Measurements from ENCODE around the gene IZUMO1. TPM values are rescaled to one million over a fixed set of nuclear protein-coding genes. Genes with fewer than 3 reads are reported as not detected.

IZUMO1 gene
- total and polyA plus RNA-seq, 9 of the 15 experiments (the other 6 are each of a cell fraction or from before 2014, with no cell fraction given), result 0.14 to 2.1 (median 0.73) TPM

- TF ChIP-seq CREB3L1 (IDR thresholded peaks at IDR 0.05; ENCODE audit: borderline replicate concordance, low read depth) (peak; percentile 59; the same call in 1 of the 2 replicates), CXXC5 (CRISPR knock-in tag; IDR thresholded peaks at IDR 0.05) (0 out of 2 replicates have a peak, but pooled peaks have one; percentile 19)
Measured at GRCh38 chr19:48724796-48725753, 21.6 kb downstream of the IZUMO1 start (continued).

- Histone ChIP-seq H3K27me3 (ENCODE audit: control insufficient read depth in 2 of 2, insufficient read depth in 2 of 2, low read length in 2 of 2) (no peaks in the 10 kb centered on the region), H3K4me3 (no peak overlapping the region), H3K9me3 (replicated peaks; ENCODE audit: control insufficient read depth, insufficient read depth, low read depth, low read length) (no peaks in the 10 kb centered on the region), H2AFZ (ENCODE audit: low read depth, low read length) (no peak overlapping the region), H4K20me1 (replicated peaks; ENCODE audit: control insufficient read depth, insufficient read depth, low read length) (no peaks in the 10 kb centered on the region), H3K9ac (ENCODE audit: insufficient read depth in 1 of 2, low read depth in 2 of 2, low read length in 2 of 2) (no peak overlapping the region), H3K9me1 (ENCODE audit: control insufficient read depth, insufficient read depth, low read length) (no peaks in the 10 kb centered on the region), H3K4me2 (ENCODE audit: insufficient read depth, low read length) (no peak overlapping the region), H3K79me2 (ENCODE audit: control insufficient read depth, insufficient read depth, low read length) (no peaks in the 10 kb centered on the region), H3K36me3 (ENCODE audit: control insufficient read depth, insufficient read depth, low read length) (peaks cover 4% of the 10 kb centered on the region; the same call in 2 of the 3 replicates), H3K27ac (ENCODE audit: extremely low read depth, low read depth, low read length) (no peak overlapping the region), H3K4me1 (replicated peaks in 1 of 2; ENCODE audit: control insufficient read depth in 2 of 2, insufficient read depth in 2 of 2, low read length in 2 of 2) (peaks cover 12 to 44% of the 10 kb centered on the region in 2 experiments; a peak in 4 of 5 replicates)
- ChIA-PET POLR2A (interaction anchor here (0.6 to 1.2 kb wide), 2 partner anchors 12 to 534 kb away, joined by 3 read pairs; no protein-coding TSS in a partner anchor), CTCF (ENCODE audit: low intra/inter-chr PET ratio) (no interaction called here)
- BruUV-seq (replicated peaks), result no TSS peak
- in situ Hi-C loops (cut with MboI) (no loop called here), intact Hi-C loops (cut with micrococcal nuclease) (no loop called here)
- 78% methylated on average over 11 of the region's 11 CpGs for WGBS (ENCODE audit: insufficient coverage, low coverage, missing lambda C conversion rate)
- no peak for TF ChIP-seq JUN (IDR thresholded peaks at IDR 0.05; ENCODE audit: borderline replicate concordance, low read depth, low read length)
- no peak for TF ChIP-seq JUN (CRISPR knock-in tag; IDR thresholded peaks at IDR 0.05; ENCODE audit: borderline replicate concordance)
- no peak for TF ChIP-seq PHB (CRISPR knock-in tag; IDR thresholded peaks at IDR 0.05)
- TF ChIP-seq RBM25 (IDR thresholded peaks at IDR 0.05; ENCODE audit: low read depth, low read length, severe bottlenecking), result peak; percentile 10
- peak; percentile 88 for TF ChIP-seq ZNF121 (CRISPR knock-in tag; conservative IDR thresholded peaks at IDR 0.05)
- TF ChIP-seq SIN3B (IDR thresholded peaks at IDR 0.05; ENCODE audit: low read depth), result no peak
- FAIRE-seq (no peak), DNase-seq (ENCODE audit: extremely low read depth in 1 of 4, low spot score in 3 of 4) (no peak), ATAC-seq (no peak)
Measured at GRCh38 chr19:48722196-48722708, 24.5 kb downstream of the IZUMO1 start.
